Nephron (organoid): ENCODE measurements around the gene VAV2.

ENCODE experiments used
- H3K27ac Mint-ChIP-seq, 3 experiments: 2 replicates each; pipeline ENCODE4 v1.8.0; 2020; ENCODE audit warnings: mixed read lengths in 3 of 3, mild to moderate bottlenecking in 2 of 3, moderate library complexity in 1 of 3
- H3K27me3 Mint-ChIP-seq: 2 replicates; pipeline ENCODE4 v1.8.0; 2021; ENCODE audit warnings: low read depth, mild to moderate bottlenecking, moderate library complexity, mixed read lengths
- H3K36me3 Mint-ChIP-seq: 2 replicates; pipeline ENCODE4 v1.8.0; 2020; ENCODE audit warnings: low read depth, mixed read lengths
- H3K4me1 Mint-ChIP-seq: 2 replicates; pipeline ENCODE4 v1.8.0; 2020; ENCODE audit warnings: mixed read lengths
- H3K4me3 Mint-ChIP-seq, 3 experiments: 2 replicates each; pipeline ENCODE4 v1.8.0; 2020; ENCODE audit warnings: mild to moderate bottlenecking in 3 of 3, mixed read lengths in 3 of 3, moderate library complexity in 2 of 3
- H3K9me3 Mint-ChIP-seq: 2 replicates; pipeline ENCODE4 v1.8.0; 2020; ENCODE audit warnings: mixed read lengths
- CTCF ChIP-seq, 3 experiments: fragments of 200-600 bp; sonication (generic); IDR thresholded peaks; one replicate each; pipeline ENCODE4 v1.5.0; 2021; ENCODE audit warnings: antibody characterized with exemption in 3 of 3; ENCODE audit not compliant: unreplicated experiment in 3 of 3

Gene VAV2

GRCh38 chr9:133781828-133782135, 210.3 kb downstream of the VAV2 start:
- no peak for TF ChIP-seq CTCF (IDR thresholded peaks at IDR 0.05; ENCODE audit: unreplicated experiment in 3 of 3)
- Mint-ChIP-seq H3K36me3 (peaks cover 11% of the 10 kb centered on the region), H3K4me1 (no peaks in the 10 kb centered on the region), H3K27me3 (no peaks in the 10 kb centered on the region), H3K9me3 (no peaks in the 10 kb centered on the region), H3K27ac (no peak overlapping the region), H3K4me3 (no peak overlapping the region)

GRCh38 chr9:133780962-133781827, 210.9 kb downstream of the VAV2 start:
- peaks cover 11% of the 10 kb centered on the region for H3K36me3 Mint-ChIP-seq
- no peaks in the 10 kb centered on the region for H3K9me3 Mint-ChIP-seq
- H3K4me3 Mint-ChIP-seq, result no peak overlapping the region
- no peak for TF ChIP-seq CTCF (IDR thresholded peaks at IDR 0.05; ENCODE audit: unreplicated experiment in 3 of 3)
- H3K27me3 Mint-ChIP-seq, result no peaks in the 10 kb centered on the region
- no peaks in the 10 kb centered on the region for H3K4me1 Mint-ChIP-seq
- H3K27ac Mint-ChIP-seq, result no peak overlapping the region

GRCh38 chr9:133780404-133780945, 211.6 kb downstream of the VAV2 start:
- Mint-ChIP-seq H3K36me3 (peaks cover 12% of the 10 kb centered on the region), H3K4me1 (no peaks in the 10 kb centered on the region), H3K27ac (no peak overlapping the region), H3K4me3 (no peak overlapping the region), H3K27me3 (no peaks in the 10 kb centered on the region), H3K9me3 (no peaks in the 10 kb centered on the region)
- no peak for TF ChIP-seq CTCF (IDR thresholded peaks at IDR 0.05; ENCODE audit: unreplicated experiment in 3 of 3)

GRCh38 chr9:133779516-133780403, 212.4 kb downstream of the VAV2 start:
- peaks cover 19% of the 10 kb centered on the region for H3K36me3 Mint-ChIP-seq
- H3K27me3 Mint-ChIP-seq, result no peaks in the 10 kb centered on the region
- no peak for TF ChIP-seq CTCF (IDR thresholded peaks at IDR 0.05; ENCODE audit: unreplicated experiment in 3 of 3)
- H3K9me3 Mint-ChIP-seq, result no peaks in the 10 kb centered on the region
- H3K4me3 Mint-ChIP-seq, result no peak overlapping the region
- H3K4me1 Mint-ChIP-seq, result no peaks in the 10 kb centered on the region
- H3K27ac Mint-ChIP-seq, result no peak overlapping the region

- Mint-ChIP-seq H3K36me3 (peaks cover 21% of the 10 kb centered on the region), H3K4me1 (no peaks in the 10 kb centered on the region), H3K27ac (no peak overlapping the region), H3K4me3 (no peak overlapping the region), H3K27me3 (no peaks in the 10 kb centered on the region), H3K9me3 (no peaks in the 10 kb centered on the region)
- TF ChIP-seq CTCF (IDR thresholded peaks at IDR 0.05; ENCODE audit: unreplicated experiment in 3 of 3), result no peak
Observed at GRCh38 chr9:133779081-133779480, 213.0 kb downstream of the VAV2 start.
